ENCODE results near the gene FEZF2. TPM values are rescaled to one million over a fixed set of nuclear protein-coding genes. Genes with fewer than 3 reads are reported as not detected.

The FEZF2 gene
- total RNA-seq, 3 donors from 2014 or later (not counting 1 experiment from before 2014, with no cell fraction given): not detected

- ATAC-seq (no peak), DNase-seq (no peak)
- H3K4me1 ChIP-seq (ENCODE audit: control insufficient read depth, insufficient read depth, low read length): no peaks in the 10 kb centered on the region
- 34% methylated on average over 3 of the region's 4 CpGs for WGBS (ENCODE audit: insufficient coverage)
- Mint-ChIP-seq H3K27me3 (ENCODE audit: low read depth in 2 of 2) (peaks cover 44 to 57% of the 10 kb centered on the region in 2 donors), H3K9me3 (peaks cover 3 to 6% of the 10 kb centered on the region in 2 donors), H3K27ac (no peak overlapping the region), H3K4me3 (no peak overlapping the region), H3K4me1 (no peaks in the 10 kb centered on the region), H3K36me3 (no peaks in the 10 kb centered on the region)
- H3K27ac ChIP-seq (ENCODE audit: low read length): no peak overlapping the region
- intact Hi-C loops (cut with micrococcal nuclease): no loop called here
- no peak for TF ChIP-seq CTCF (IDR thresholded peaks at IDR 0.05)
- H3K4me3 ChIP-seq (ENCODE audit: low read length): no peak overlapping the region
- peaks cover 2% of the 10 kb centered on the region for H3K9me3 ChIP-seq (ENCODE audit: control insufficient read depth, insufficient read depth, low read length)
- no peaks in the 10 kb centered on the region for H3K36me3 ChIP-seq (ENCODE audit: control insufficient read depth, insufficient read depth, low read length)
- peaks cover 8% of the 10 kb centered on the region for H3K27me3 ChIP-seq (ENCODE audit: control insufficient read depth, insufficient read depth, low read length)
These were observed 7.2 kb downstream of the FEZF2 start for GRCh38 chr3:62366126-62366484.

GRCh38 chr3:62365391-62366125, 7.8 kb downstream of the FEZF2 start:
- TF ChIP-seq CTCF (IDR thresholded peaks at IDR 0.05): no peak
- DNase-seq (no peak), ATAC-seq (no peak)
- 19% methylated on average over 16 of the region's 16 CpGs for WGBS (ENCODE audit: insufficient coverage)
- H3K4me3 ChIP-seq (ENCODE audit: low read length): no peak overlapping the region
- Mint-ChIP-seq H3K27ac (no peak overlapping the region), H3K36me3 (no peaks in the 10 kb centered on the region), H3K9me3 (peaks cover 3 to 6% of the 10 kb centered on the region in 2 donors), H3K27me3 (ENCODE audit: low read depth in 2 of 2) (peaks cover 39 to 52% of the 10 kb centered on the region in 2 donors), H3K4me1 (no peaks in the 10 kb centered on the region), H3K4me3 (no peak overlapping the region)
- H3K9me3 ChIP-seq (ENCODE audit: control insufficient read depth, insufficient read depth, low read length): no peaks in the 10 kb centered on the region
- no peaks in the 10 kb centered on the region for H3K36me3 ChIP-seq (ENCODE audit: control insufficient read depth, insufficient read depth, low read length)
- no peaks in the 10 kb centered on the region for H3K4me1 ChIP-seq (ENCODE audit: control insufficient read depth, insufficient read depth, low read length)
- no peak overlapping the region for H3K27ac ChIP-seq (ENCODE audit: low read length)
- H3K27me3 ChIP-seq (ENCODE audit: control insufficient read depth, insufficient read depth, low read length): peaks cover 8% of the 10 kb centered on the region
- intact Hi-C loops (cut with micrococcal nuclease): no loop called here

- Mint-ChIP-seq H3K27ac (no peak overlapping the region), H3K36me3 (no peaks in the 10 kb centered on the region), H3K27me3 (ENCODE audit: low read depth in 2 of 2) (peaks cover 28 to 38% of the 10 kb centered on the region in 2 donors), H3K9me3 (peaks cover 3 to 6% of the 10 kb centered on the region in 2 donors), H3K4me3 (no peak overlapping the region), H3K4me1 (no peaks in the 10 kb centered on the region)
- H3K27ac ChIP-seq (ENCODE audit: low read length): no peak overlapping the region
- no peaks in the 10 kb centered on the region for H3K9me3 ChIP-seq (ENCODE audit: control insufficient read depth, insufficient read depth, low read length)
- DNase-seq (no peak), ATAC-seq (no peak)
- intact Hi-C loops (cut with micrococcal nuclease): no loop called here
- no peaks in the 10 kb centered on the region for H3K4me1 ChIP-seq (ENCODE audit: control insufficient read depth, insufficient read depth, low read length)
- H3K36me3 ChIP-seq (ENCODE audit: control insufficient read depth, insufficient read depth, low read length): no peaks in the 10 kb centered on the region
- H3K4me3 ChIP-seq (ENCODE audit: low read length): no peak overlapping the region
- TF ChIP-seq CTCF (IDR thresholded peaks at IDR 0.05): no peak
- peaks cover 5% of the 10 kb centered on the region for H3K27me3 ChIP-seq (ENCODE audit: control insufficient read depth, insufficient read depth, low read length)
These were observed 9.2 kb downstream of the FEZF2 start for GRCh38 chr3:62364191-62364590.

- Mint-ChIP-seq H3K36me3 (no peaks in the 10 kb centered on the region), H3K27ac (no peak overlapping the region), H3K4me1 (no peaks in the 10 kb centered on the region), H3K4me3 (no peak overlapping the region), H3K9me3 (peaks cover 3 to 6% of the 10 kb centered on the region in 2 donors), H3K27me3 (ENCODE audit: low read depth in 2 of 2) (peaks cover 21 to 31% of the 10 kb centered on the region in 2 donors)
- H3K4me1 ChIP-seq (ENCODE audit: control insufficient read depth, insufficient read depth, low read length): no peaks in the 10 kb centered on the region
- H3K27ac ChIP-seq (ENCODE audit: low read length): no peak overlapping the region
- no peak overlapping the region for H3K4me3 ChIP-seq (ENCODE audit: low read length)
- intact Hi-C loops (cut with micrococcal nuclease): no loop called here
- DNase-seq: no peak
- ATAC-seq: no peak
- no peaks in the 10 kb centered on the region for H3K27me3 ChIP-seq (ENCODE audit: control insufficient read depth, insufficient read depth, low read length)
- TF ChIP-seq CTCF (IDR thresholded peaks at IDR 0.05): no peak
- no peaks in the 10 kb centered on the region for H3K36me3 ChIP-seq (ENCODE audit: control insufficient read depth, insufficient read depth, low read length)
- 87% methylated on average over 5 of the region's 6 CpGs for WGBS (ENCODE audit: insufficient coverage)
- no peaks in the 10 kb centered on the region for H3K9me3 ChIP-seq (ENCODE audit: control insufficient read depth, insufficient read depth, low read length)
These were observed 10.1 kb downstream of the FEZF2 start for GRCh38 chr3:62363275-62363674.

All from natural killer cell (primary cell).